HG03280 (cell line): ENCODE data around the gene TMEM144.

ENCODE experiments used
- ATAC-seq: cut with Tn5 transposase; IDR thresholded peaks from one replicate; pipeline ENCODE4 v1.9.1; 2021; ENCODE audit warnings: mild to moderate bottlenecking, moderate library complexity; ENCODE audit not compliant: unreplicated experiment

TMEM144 gene

GRCh38 chr4:158292156-158292555 lies 81.9 kb downstream of the TMEM144 start:
- no peak for ATAC-seq

- no peak for ATAC-seq
Measured at GRCh38 chr4:158295053-158295452, 84.8 kb downstream of the TMEM144 start.

- no peak for ATAC-seq
Measured at GRCh38 chr4:158297866-158298265, 87.6 kb downstream of the TMEM144 start.

- ATAC-seq: no peak
Measured at GRCh38 chr4:158299459-158300007, 89.2 kb downstream of the TMEM144 start.

- no peak for ATAC-seq
Measured at GRCh38 chr4:158300012-158300411, 89.7 kb downstream of the TMEM144 start.

- no peak for ATAC-seq
Measured at GRCh38 chr4:158302076-158302866, 92.0 kb downstream of the TMEM144 start.

- no peak for ATAC-seq
Measured at GRCh38 chr4:158304694-158305093, 94.4 kb downstream of the TMEM144 start.
